GM12891 (cell line): ENCODE measurements around the gene TCEANC2.
"Not testable (repeated sequence)": the region's sequence is repeated elsewhere in the genome, so short reads cannot be mapped to it uniquely, and the experiment has no call there.

Experiments
- POLR2A ChIP-seq: IDR thresholded peaks from 2 replicates; pipeline ENCODE4 v1.6.1; 2011; ENCODE audit warnings: low read depth, low read length, control low read depth
- TAF1 ChIP-seq: IDR thresholded peaks from 2 replicates; pipeline ENCODE4 v1.6.1; 2011; ENCODE audit warnings: low read depth, low read length, control low read depth

DNA sequence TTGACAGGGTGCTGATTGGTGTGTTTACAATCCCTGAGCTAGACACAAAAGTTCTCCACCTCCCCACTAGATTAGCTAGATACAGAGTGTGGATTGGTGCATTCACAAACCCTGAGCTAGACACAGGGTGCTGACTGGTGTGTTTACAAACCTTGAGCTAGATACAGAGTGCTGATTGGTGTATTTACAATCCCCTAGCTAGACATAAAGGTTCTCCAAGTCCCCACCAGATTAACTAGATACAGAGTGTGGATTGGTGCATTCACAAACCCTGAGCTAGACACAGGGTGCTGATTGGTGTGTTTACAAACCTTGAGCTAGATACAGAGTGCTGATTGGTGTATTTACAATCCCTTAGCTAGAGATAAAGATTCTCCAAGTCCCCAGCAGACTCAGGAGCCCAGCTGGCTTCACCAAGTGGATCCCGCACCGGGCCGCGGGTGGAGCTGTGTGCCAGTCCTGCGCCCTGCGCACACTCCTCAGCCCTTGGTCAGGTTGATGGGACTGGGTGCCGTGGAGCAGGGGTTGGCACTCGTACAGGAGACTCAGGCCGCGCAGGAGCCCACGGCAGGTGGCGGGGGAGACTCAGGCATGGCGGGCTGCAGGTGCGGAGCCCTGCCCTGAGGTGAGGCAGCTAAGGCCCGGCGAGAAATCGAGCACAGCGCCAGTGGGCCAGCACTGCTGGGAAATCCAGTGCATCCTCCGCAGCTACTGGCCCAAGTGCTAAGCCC, 49.5 kb upstream of the TCEANC2 start:
- TF ChIP-seq POLR2A, TAF1: not testable (repeated sequence)
